GM12875 (cell line): Measurements from ENCODE around the gene CPNE2.

Experiments
- H3K4me3 ChIP-seq: one replicate; pipeline ENCODE4 v1.5.1; 2011; ENCODE audit warnings: low read depth, low read length, control low read depth
- TF ChIP-seq, protein P1 (sequence below): IDR thresholded peaks from 2 replicates; pipeline ENCODE4 v1.5.1; 2011; ENCODE audit warnings: low read depth, mild to moderate bottlenecking, control low read depth, inconsistent platforms, low read length, moderate library complexity, borderline replicate concordance; ENCODE audit not compliant: insufficient read depth

CPNE2 gene

GRCh38 chr16:57091975-57092785, at the start of gene CPNE2:
TSS of gene CPNE2 (plus strand) at chr16:57092583. CDS start at chr16:57110743, 18,160 bp downstream.
- TF ChIP-seq, protein P1, sequence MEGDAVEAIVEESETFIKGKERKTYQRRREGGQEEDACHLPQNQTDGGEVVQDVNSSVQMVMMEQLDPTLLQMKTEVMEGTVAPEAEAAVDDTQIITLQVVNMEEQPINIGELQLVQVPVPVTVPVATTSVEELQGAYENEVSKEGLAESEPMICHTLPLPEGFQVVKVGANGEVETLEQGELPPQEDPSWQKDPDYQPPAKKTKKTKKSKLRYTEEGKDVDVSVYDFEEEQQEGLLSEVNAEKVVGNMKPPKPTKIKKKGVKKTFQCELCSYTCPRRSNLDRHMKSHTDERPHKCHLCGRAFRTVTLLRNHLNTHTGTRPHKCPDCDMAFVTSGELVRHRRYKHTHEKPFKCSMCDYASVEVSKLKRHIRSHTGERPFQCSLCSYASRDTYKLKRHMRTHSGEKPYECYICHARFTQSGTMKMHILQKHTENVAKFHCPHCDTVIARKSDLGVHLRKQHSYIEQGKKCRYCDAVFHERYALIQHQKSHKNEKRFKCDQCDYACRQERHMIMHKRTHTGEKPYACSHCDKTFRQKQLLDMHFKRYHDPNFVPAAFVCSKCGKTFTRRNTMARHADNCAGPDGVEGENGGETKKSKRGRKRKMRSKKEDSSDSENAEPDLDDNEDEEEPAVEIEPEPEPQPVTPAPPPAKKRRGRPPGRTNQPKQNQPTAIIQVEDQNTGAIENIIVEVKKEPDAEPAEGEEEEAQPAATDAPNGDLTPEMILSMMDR = no peak
- H3K4me3 ChIP-seq = peak within 1 kb of the TSS; percentile 78

- no peak overlapping the region for H3K4me3 ChIP-seq
- TF ChIP-seq, protein P1 = no peak
Observed at GRCh38 chr16:57043248-57043647, 49.1 kb upstream of the CPNE2 start.

DNA sequence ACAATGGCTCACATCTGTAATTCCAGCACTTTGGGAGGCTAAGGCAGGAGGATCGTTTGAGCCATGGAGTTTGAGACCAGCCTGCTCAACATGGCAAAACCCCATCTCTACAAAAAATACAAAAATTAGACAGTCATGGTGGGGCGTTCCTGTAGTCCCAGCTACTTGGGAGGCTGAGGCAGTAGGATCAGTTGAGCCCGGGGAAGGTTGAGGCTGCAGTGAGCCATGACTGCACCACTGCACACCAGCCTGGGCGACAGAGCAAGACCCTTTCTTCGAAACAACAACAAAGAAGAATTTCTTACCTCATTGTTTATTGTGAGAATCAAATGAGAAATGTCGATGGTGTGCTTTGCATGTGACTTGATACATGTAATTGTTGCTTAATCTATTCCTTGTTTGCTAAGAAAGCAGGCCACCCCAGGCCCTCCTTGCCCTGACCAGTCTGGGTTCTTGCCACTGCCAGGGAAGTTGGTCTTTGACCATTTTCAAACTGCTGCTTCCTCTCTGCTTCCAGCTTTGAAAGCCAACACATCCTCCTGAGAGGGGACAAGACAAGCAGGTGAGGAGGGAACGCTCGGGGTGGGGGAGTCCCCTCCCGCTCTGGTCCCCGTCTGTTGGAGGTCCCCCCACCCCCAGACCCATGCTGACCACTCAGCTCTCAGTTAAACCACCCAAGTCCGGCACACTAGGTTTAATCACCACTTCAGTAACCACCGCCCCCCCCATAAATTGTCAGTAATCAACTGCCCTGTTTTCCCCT, 47.3 kb upstream of the CPNE2 start:
- no peak overlapping the region for H3K4me3 ChIP-seq
- TF ChIP-seq, protein P1 = no peak

DNA sequence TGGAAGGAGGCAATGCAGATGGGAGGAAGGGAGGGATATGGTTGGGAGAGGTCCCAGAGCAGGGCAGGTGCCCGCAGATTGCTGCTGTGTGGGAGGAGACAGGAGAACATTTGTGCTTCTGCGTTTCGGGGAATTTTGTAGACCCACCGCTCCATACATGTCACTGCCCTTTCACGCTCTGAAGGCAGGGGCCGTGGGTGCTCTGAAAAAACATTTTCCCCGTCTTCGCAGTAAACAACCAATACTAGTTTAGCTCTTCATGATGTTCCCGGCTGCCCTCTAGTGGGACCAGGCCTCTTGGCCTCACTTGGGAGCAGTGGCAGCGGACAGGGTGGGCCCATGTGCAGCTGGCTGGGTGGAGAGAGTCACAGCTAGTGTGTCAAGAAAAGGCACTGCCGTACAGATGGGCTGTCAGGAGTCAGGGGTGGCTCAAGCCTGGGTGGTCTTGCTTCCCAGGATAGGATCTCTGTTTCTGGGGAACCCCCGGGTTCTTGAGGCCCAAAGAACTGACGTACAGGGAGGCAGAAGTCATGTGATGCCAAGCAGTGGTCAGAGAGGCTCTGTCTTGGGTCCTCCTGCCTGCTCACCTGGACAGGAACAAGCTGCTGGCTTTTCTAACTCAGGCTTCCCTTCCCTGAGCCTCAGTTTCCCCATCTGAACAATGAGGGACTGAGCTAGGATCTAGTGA, 46.5 kb upstream of the CPNE2 start:
- TF ChIP-seq, protein P1 = peak; percentile 85
- H3K4me3 ChIP-seq = no peak overlapping the region

- no peak overlapping the region for H3K4me3 ChIP-seq
- TF ChIP-seq, protein P1 = no peak
Observed at GRCh38 chr16:57048095-57048494, 44.3 kb upstream of the CPNE2 start.

GRCh38 chr16:57049678-57050077, 42.7 kb upstream of the CPNE2 start:
- TF ChIP-seq, protein P1 = no peak

More at GRCh38 chr16:57049678-57050077, 42.7 kb upstream of the CPNE2 start:
- H3K4me3 ChIP-seq = no peak overlapping the region
